NCI-H82 treated with DMSO at 0.1 percent for 48 hours (cell line): ENCODE measurements around the gene MDFIC.

Experiments used
- DNase-seq: peaks from one replicate; lab custom pipeline; 2025; ENCODE audit not compliant: unreplicated experiment; lab: John Stamatoyannopoulos, UW

Gene MDFIC

GRCh38 chr7:114986190-114987180 is 64.6 kb downstream of the MDFIC start:
- no peak for DNase-seq

GRCh38 chr7:114988026-114988425 is 66.1 kb downstream of the MDFIC start:
- no peak for DNase-seq

- no peak for DNase-seq
Measured at GRCh38 chr7:114988755-114989375, 67.0 kb downstream of the MDFIC start.

- no peak for DNase-seq
Measured at GRCh38 chr7:114989531-114989930, 67.6 kb downstream of the MDFIC start.

- no peak for DNase-seq
Measured at GRCh38 chr7:114997487-114998404, 75.9 kb downstream of the MDFIC start.

- DNase-seq, result no peak
Measured at GRCh38 chr7:115004121-115004520, 82.2 kb downstream of the MDFIC start.

GRCh38 chr7:115005251-115005650 is 83.4 kb downstream of the MDFIC start:
- DNase-seq, result no peak

GRCh38 chr7:115005953-115006352 is 84.1 kb downstream of the MDFIC start:
- DNase-seq, result no peak

- no peak for DNase-seq
Measured at GRCh38 chr7:115007751-115008150, 85.9 kb downstream of the MDFIC start.

- DNase-seq, result no peak
Measured at GRCh38 chr7:115008465-115009114, 86.7 kb downstream of the MDFIC start.

GRCh38 chr7:115009139-115009538 is 87.2 kb downstream of the MDFIC start:
- no peak for DNase-seq

GRCh38 chr7:115009736-115010440 is 88.0 kb downstream of the MDFIC start:
- no peak for DNase-seq

GRCh38 chr7:115010441-115010820 is 88.5 kb downstream of the MDFIC start:
- no peak for DNase-seq

- no peak for DNase-seq
Measured at GRCh38 chr7:115013886-115014285, 92.0 kb downstream of the MDFIC start.

- no peak for DNase-seq
Measured at GRCh38 chr7:115014794-115015193, 92.9 kb downstream of the MDFIC start.

- no peak for DNase-seq
Measured at GRCh38 chr7:115015619-115016018, 93.7 kb downstream of the MDFIC start.

GRCh38 chr7:115019882-115020605 is 98.2 kb downstream of the MDFIC start:
- DNase-seq, result peak; percentile 13

GRCh38 chr7:115023219-115023618 is 101.3 kb downstream of the MDFIC start:
- no peak for DNase-seq

GRCh38 chr7:115024276-115024675 is 102.4 kb downstream of the MDFIC start:
- peak; percentile 90 for DNase-seq
